NCI-H2196 (cell line): ENCODE results near the gene SLPI.

Experiments
- DNase-seq: peaks from one replicate; lab custom pipeline; 2025; ENCODE audit not compliant: unreplicated experiment; lab: John Stamatoyannopoulos, UW

The SLPI gene

DNA sequence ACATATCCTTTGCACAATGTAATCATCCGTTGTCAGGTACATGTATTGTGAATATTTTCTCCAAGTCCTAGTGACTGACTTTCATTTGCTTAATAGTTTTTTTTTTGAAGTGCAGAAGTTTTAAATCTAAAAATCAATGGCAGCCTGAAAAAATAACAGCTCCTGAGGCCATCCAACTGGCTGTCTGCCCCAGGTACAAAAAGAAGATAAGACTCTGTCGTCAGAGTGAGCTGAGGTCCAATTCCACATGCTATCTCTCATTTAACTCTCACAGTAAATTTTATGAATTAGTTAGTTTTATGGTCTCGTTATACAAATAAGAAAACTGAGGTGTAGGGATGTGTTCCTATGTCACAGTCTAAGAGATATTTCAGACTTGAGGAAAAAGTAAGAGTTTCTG lies 21.0 kb upstream of the SLPI start:
- DNase-seq = no peak

DNA sequence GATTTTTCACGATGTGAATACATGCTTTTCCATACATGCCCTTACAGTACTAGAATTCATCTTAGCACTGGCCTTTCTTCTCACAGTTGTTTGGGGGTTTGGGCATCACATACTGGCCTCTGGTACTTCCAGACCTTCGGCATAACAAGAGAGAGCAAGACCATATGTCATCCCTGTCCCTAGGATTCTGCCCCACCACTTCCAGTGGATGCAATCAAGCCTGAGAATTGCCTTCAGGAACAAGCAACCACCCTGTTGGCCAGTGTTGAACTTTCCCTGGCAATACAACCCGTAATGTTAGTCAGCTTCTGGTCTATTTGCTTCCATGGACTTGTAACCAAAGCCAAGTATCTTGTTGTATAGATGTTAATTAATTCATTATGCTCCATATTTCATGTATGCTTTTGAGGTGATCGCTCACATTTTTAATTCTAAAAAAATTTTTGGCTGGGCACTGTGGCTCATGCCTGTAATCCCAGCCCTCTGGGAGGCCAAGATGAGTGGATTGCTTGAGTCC lies 15.4 kb upstream of the SLPI start:
- DNase-seq = no peak

DNA sequence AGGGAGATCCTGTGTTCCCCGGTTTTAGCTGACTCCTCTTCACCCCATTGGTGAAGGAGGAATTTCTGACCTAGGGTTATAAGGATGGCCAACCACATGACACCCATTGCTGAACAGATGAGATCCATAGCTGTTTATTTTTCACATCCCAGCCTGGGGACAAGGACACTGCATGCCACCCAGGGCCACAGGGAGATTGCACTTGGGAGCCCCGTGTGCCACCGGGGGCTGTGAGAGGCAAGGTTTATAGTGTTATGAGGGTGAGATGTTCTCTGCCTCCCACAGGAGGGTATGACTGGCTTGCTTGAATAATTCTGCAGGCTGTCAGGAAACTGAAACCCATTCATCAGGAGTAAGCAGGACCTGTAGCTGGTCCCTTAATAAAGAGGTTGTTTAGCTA lies 14.7 kb upstream of the SLPI start:
- DNase-seq = no peak

DNA sequence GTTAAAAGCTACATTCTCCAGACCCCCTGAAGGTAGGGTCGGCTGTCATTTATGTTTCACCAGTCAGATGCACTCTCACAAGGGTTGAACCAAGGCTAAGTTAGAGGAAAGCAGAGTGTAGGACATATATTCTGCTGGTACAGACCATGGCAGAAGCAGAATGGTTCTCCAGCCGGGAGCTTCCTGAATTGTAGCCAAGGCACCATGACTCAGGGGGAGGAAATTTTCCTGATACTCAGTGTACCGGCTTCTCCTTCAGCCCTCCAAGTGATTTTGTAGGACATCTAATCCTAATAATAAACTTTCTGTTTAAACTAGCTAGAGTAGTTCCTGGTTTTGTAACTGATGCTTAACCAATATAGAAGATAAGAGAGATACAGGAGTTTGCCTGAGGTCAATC lies 14.2 kb upstream of the SLPI start:
- DNase-seq = no peak

DNA sequence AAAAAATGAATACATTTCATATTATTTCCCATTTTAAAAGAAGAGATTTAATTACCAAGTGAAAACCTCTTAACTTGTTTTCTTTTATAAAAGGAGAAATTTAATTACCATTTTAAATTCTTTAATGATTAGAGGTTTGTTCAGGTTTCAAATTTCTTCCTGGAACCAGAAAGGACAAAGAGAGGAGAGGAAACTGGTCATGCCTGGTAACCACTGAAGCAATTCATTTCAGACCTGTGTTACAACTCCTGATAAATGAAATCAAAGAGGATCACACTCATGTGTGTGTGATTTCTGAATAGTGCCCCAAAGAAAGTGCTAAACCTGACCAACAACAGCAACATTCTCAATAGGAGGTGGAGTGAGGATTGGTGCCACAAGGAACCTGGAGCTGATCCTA lies 12.6 kb upstream of the SLPI start:
- peak; percentile 36 for DNase-seq

DNA sequence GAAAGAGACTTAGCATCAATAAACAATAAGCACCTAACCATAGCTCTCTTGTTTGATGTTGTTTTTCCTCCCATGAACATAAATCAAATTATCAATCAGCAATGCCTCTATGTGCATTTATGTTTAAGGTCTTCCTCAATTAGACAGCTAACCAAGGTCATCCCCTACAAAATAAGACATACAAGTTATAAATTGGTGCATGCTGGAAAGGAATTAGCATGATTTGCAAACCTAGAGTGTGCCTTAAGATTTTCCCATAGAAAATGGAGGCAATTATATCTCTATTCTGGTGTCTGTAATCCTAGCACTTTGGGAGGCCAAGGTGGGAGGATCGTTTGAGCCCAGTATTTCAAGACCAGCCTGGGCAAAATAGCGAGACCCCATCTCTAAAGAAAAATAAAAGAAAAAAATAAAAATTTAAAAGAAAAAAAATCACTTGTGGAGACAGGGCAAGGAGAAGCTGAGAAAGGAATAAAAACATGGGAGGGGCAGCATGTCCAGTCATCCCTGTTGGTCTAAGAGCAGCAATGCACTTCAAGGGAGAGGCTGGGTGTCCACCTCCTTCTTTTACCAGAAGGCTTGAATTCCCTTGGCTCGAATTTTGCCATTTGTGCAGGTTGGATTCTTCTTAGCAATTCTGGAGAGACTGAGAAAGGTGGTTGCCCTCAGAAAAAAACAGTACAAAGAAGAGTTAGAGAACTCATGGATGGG lies 9.3 kb upstream of the SLPI start:
- DNase-seq = no peak

DNA sequence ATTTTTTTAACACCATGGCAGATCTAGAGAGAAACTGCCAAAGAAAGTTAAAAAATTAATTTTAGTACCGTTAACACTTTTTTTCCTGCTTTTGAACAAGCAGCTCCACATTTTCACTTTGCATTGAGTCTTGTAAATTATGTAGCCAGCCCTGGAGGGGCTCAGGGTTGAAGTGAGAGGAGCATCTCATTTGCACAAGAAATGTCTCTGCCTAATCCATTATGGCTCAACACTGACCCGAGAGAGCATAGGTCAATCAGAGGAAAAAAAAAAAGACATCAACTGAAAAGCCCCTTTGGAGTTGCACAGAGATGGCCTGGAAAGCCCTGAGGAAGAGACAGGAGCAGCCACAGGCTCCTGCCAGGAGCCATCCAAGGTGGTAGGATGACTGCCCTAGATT lies 4.3 kb upstream of the SLPI start:
- no peak for DNase-seq

DNA sequence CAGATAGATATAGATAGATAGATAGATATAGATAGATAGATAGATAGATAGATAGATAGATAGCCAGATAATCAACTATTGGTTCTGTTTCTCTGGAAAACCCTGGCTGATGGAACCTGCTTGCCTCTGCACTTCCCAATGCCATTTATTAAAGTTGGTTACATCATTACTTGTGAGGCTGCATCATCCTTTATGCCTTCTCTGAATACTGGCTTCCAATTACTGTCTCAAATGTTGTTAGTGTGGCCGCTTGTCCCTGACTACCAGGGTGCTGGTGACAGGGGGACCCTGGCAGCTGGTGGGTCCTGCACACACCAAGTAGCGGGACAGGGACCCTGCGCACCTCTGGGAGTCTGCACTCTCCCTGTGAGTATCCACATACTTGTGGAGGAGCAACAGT lies 3.9 kb upstream of the SLPI start:
- DNase-seq = no peak

DNA sequence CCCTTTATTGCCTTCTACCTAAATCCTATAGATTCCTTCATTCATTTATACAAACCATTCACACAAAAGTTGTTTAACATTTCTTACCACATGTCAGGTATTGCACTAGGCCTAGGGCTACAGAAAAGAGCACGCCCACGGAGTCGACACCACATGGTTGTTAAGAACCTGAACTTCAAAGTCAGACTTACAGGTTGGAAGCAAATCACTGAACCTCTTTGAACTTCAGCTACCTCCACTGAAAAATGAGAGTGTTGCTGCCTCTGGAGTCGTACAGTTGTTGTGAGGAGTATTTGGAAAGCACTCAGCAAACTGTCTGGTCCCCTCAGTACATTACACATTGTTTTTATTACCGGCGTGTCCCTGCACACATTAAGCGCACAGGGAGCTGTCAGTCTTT lies 3.3 kb upstream of the SLPI start:
- no peak for DNase-seq

DNA sequence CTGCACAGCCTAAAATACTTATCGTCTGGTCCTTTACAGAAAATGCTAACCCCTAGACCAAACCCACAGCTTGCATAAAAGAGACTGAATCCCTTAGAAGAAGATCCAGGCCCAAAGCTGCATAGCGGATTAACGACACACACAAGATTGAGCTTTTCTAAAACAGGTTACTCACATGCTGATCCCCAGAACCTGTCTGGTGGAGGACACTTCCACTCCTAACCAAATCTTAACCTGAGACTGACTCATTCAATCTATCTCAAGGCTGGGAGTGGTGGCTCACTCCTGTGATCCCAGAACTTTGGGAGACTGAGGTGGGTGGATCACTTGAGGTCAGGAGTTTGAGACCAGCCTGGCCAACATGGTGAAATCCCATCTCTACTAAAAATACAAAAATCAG lies 2.8 kb upstream of the SLPI start:
- DNase-seq = no peak

DNA sequence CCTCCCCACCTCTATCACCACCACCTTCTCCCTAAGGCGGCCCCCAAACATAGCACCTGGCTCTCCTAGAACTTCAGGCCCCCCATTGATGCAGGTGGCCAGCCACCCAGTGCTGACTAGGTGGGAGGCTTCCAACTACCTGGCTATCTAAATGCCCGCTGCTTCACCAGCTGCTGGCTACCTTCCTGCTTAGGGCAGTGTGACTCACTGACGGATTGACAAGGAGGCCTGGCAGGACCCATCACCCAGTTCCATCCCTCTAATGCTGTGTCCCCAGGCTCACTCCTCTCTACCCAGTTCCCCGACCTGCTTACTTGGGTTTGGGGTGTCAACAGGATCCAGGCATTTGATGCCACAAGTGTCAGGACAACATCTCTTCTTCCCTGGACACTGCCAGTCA lies 1.1 kb downstream of the SLPI start:
- no peak for DNase-seq

DNA sequence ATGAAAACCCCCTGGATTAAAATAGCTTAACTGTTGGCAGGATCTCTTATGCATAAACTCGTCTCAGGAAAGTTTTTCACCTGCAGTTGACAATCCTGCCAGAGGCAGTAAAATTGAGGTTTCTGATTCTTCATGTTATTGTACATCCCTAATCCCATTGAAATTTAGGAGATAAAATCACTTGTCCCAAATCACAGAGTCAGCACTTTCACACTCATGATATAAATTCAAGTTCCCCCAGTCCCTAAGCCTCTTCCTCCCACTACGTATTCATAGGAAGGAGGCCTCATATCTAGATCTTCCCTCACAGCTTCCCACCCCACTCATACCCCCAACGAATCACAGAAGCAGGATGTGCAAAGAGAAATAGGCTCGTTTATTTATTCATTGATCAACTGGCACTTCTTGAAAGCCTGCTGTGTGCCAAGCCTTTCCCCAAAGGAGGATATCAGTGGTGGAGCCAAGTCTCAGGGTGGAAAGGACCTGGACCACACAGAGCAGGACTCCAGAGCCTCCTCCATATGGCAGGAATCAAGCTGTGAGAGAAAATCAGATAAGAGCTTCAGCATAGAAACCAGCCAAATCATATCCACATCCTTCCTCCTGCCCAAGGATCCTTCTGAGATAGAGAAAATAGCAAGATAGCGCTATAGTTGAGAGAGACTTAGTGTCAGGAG lies 2.3 kb downstream of the SLPI start:
- DNase-seq = no peak

DNA sequence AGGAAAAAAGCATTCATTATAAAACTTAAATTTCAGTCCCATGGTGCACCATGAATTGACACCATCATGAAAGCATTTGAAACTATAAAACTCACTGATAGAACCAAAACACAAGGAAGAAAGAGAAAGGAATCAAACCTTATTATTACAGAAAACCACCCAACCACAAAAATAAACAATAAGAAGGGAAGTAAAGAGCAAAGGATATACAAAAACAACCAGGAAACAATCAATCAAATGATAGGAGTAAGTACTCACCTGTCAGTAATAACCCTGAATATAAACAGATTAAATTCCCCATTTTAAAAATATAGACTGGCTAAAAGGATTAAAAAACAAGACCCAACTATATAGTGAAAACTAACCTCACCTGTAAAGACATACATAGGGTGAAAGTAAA lies 5.8 kb downstream of the SLPI start:
- DNase-seq = no peak

DNA sequence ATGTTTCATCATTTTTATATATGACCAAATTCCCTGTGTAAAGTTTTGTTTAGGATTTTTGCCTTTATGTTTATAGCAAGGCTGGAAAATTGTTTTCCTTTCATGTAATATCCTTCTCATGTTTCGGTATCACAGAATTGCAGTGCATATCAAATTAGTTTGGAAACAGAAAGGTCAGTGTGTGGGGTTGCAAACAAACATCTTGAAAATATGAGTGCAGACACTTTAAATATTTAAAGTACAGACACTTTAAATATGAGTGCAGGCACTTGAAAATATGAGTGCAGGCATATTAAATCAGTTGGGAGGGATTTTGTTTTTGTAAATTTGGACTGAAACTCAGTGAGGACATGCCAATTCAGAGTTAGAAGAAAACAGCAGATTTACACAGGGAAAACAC lies 6.5 kb downstream of the SLPI start:
- DNase-seq = no peak

DNA sequence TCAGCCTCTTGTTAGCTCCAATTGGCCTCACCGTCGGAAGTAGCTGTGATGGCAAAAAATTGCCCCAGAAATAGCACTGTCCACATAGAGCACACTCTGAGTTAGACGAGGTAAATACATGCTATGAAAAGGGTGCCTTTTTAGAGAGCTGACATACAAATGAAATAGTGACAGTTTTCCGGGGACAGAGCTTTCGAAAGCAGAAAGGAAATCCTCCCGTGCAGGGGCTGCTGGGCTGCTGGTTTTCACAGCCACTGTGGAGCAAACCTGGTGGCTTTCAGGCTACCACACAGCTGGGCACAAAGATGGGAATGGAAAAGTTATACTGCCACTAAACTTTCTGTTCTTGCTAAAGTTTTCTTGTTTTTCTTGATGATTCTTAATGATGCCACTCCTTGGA lies 8.3 kb downstream of the SLPI start:
- no peak for DNase-seq

DNA sequence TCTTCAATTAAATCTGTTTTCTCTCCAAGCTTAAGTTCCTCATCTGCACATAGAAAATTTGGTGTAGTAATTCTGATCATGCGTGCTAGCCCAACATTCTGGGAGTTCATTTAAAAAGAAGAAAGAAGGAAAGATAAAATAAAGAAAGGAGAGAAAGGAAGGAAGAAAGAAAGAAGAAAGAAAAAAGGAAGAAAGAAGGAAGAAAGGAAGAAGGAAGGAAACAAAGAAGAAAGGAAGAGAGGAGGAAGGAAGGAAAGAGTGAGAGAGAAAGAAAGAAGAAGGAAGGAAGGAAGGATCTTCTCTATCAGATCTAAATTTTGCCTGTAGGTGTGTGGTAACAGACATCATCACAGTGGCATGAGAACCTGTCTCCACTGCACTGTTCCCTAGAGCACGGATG lies 16.2 kb downstream of the SLPI start:
- no peak for DNase-seq

DNA sequence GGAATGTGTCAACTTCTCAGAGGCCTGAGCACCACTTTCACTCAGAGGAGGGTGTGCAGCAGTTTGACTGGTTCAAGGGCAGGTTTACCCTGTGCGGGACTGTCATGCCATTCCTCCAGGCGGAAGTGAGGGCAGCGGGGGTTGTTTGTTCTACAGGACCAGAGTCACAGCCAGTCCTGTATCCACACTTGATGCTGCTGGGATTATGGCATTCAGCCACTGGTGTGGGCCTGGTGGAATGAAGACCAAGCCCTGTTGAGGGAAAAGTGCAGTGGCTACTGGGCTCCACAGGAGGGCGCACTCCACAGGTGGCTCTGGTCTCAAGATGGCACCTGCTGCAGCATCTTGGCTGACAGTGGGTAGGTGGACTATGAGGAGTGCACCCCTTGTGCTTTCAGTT lies 18.4 kb downstream of the SLPI start:
- DNase-seq = no peak

DNA sequence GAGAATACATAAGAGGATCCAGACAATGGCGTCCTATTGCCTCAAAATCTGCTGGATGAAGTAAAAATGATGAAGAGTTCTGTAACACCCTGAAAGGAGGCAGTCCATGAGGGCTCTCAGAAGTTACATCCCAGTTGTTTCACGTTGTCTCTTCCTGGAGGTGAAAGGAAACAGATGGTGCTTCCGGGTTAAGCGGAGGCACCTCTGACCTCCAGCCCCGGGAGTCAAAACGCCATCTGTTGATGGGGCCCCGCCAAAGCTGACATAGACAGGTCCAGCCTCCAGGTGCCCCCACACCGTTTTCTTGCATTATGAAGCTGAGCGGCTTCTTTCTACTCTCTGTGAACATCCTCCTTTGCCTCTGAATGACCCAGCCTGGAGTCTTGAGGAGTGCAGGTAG lies 23.7 kb downstream of the SLPI start:
- DNase-seq = no peak

DNA sequence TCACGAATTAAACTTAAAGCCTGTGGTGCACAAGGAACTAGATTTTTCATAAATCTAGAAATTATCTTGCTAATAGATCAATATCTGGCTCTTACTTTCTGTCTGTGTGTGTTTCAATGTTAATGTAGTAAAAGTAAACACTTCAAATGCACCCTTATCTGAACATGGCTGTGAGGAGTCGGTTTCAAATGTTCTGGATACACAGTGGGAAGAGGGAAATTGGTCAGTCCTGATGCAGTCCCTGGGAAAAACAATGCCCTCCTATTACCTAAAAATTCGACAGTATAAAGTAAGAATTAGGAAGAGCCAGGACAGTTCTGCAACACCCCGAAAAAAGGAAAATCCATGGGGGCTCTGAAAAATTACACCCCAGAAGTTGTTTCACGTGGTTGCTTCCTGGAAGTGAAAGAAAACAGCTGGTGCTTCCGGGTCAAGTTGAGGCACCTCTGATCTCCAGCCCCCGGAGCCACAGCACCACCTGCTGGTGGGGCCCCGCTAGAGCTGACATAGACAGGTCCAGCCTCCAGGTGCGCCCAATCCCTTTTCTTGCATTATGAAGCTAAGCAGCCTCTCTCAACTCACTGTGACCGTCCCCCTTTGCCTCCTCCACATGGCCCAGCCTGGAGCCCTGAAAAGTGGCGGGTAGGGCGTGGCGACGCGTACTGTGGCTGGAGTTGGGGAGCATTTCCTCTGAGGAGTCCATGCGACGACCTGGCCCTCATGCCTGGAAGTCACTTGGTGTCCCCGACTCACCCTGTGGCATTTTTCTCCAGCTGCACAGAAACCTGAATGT lies 24.9 kb downstream of the SLPI start:
- DNase-seq = peak; percentile 14

DNA sequence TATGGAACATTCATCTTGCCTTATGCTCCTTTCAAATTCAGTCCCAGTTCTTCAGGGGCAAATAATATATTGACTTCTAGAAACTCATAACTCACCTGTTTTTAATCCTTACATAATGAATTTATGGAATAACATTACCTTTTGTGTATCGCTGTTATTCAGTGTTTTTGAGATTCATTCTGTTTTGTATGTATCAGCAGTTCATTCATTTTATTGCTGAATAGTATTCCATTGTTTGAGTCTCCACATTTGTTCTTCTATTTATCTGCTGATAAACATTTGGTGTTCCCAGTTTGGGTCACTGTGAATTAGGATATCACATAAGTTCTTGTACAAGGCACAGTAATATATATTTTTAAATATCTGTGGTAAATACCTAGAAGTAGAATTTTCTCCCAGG lies 28.1 kb downstream of the SLPI start:
- no peak for DNase-seq

DNA sequence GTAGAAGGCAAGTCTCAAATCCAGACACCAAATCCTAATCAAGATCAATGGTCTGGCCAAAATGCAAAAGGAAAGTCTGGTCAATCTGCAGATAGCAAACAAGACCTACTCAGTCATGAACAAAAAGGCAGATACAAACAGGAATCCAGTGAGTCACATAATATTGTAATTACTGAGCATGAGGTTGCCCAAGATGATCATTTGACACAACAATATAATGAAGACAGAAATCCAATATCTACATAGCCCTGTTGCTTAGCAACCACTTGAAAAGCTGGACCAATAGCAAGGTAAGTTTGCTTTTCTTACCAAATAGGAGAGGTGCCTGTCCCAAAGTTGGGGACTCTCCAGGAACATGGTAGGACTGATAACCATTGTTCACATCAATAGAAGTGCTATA lies 31.2 kb downstream of the SLPI start:
- peak; percentile 23 for DNase-seq

DNA sequence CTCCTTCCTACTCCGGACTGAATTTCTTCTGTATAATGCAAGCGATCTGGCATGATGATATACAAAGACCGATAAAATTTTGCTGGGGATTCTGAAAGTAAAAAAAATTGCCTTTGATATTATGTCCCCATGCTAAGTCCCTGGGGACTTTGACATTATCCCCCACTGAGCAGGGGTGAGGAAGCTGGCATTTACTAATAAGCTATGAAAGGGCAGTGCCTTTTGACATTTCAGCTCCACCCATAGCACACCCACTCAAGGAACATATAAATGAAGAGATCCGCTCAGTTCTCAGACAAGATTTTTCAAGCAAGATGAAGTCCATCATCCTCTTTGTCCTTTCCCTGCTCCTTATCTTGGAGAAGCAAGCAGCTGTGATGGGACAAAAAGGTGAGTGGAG lies 33.3 kb downstream of the SLPI start, which contains the start of gene SEMG2:
TSS of gene SEMG2 (plus strand) at position 298 of the 400 bp plus-strand sequence. CDS start at position 315, 17 bp downstream.
- DNase-seq = no peak
